HG03565 (cell line): ENCODE measurements around the gene ADRM1.

ENCODE experiments used
- ATAC-seq: cut with Tn5 transposase; IDR thresholded peaks from one replicate; pipeline ENCODE4 v1.9.1; 2021; ENCODE audit warnings: mild to moderate bottlenecking, moderate library complexity; ENCODE audit not compliant: unreplicated experiment

Gene ADRM1

GRCh38 chr20:62336329-62336728, 33.5 kb downstream of the ADRM1 start:
- ATAC-seq, result no peak

- no peak for ATAC-seq
Measured at GRCh38 chr20:62336775-62337557, 34.2 kb downstream of the ADRM1 start.

GRCh38 chr20:62337558-62338293, 34.9 kb downstream of the ADRM1 start:
- no peak for ATAC-seq

GRCh38 chr20:62338294-62338620, 35.5 kb downstream of the ADRM1 start:
- ATAC-seq, result no peak

GRCh38 chr20:62339647-62340062, 36.9 kb downstream of the ADRM1 start:
- ATAC-seq, result peak; percentile 60

- no peak for ATAC-seq
Measured at GRCh38 chr20:62342910-62343309, 40.1 kb downstream of the ADRM1 start.

GRCh38 chr20:62344092-62344491, 41.3 kb downstream of the ADRM1 start:
- no peak for ATAC-seq

GRCh38 chr20:62344782-62345181, 42.0 kb downstream of the ADRM1 start:
- no peak for ATAC-seq

GRCh38 chr20:62345681-62346370, 43.0 kb downstream of the ADRM1 start:
- no peak for ATAC-seq

- no peak for ATAC-seq
Measured at GRCh38 chr20:62346398-62347150, 43.8 kb downstream of the ADRM1 start.

- ATAC-seq, result no peak
Measured at GRCh38 chr20:62347151-62347404, 44.3 kb downstream of the ADRM1 start.

- no peak for ATAC-seq
Measured at GRCh38 chr20:62347445-62347844, 44.6 kb downstream of the ADRM1 start.

GRCh38 chr20:62348604-62349003, 45.8 kb downstream of the ADRM1 start:
- ATAC-seq, result no peak

- ATAC-seq, result no peak
Measured at GRCh38 chr20:62349556-62350097, 46.8 kb downstream of the ADRM1 start.

- no peak for ATAC-seq
Measured at GRCh38 chr20:62350098-62350628, 47.4 kb downstream of the ADRM1 start.

- ATAC-seq, result no peak
Measured at GRCh38 chr20:62350629-62351422, 48.0 kb downstream of the ADRM1 start.

GRCh38 chr20:62351469-62352401, 48.9 kb downstream of the ADRM1 start:
- no peak for ATAC-seq

- ATAC-seq, result no peak
Measured at GRCh38 chr20:62352402-62353288, 49.8 kb downstream of the ADRM1 start.
